HG03135 (cell line): Measurements from ENCODE around the gene PRKAG2.

ENCODE experiments used
- ATAC-seq: cut with Tn5 transposase; IDR thresholded peaks from one replicate; pipeline ENCODE4 v1.9.1; 2021; ENCODE audit warnings: mild to moderate bottlenecking, moderate library complexity; ENCODE audit not compliant: unreplicated experiment

The PRKAG2 gene

DNA sequence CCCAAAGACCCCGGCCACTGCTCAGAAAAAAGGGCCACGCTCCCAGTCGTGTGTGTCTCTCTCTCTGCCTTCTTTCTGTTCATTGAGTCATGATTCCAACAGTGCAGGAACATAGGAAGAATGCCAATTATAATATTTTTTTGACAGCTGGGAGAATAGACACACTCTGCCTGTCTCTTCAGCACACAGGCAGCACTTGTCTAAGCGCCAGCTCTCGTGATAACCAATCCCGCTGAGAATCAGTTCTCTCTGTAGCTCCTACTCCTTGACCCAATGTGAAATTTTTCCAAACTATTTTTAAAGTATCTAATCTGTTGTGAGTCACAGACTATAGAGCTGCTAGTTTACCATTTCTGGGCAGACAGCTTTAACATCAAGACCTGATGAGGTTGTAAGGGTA lies 211.5 kb downstream of the PRKAG2 start:
- ATAC-seq: no peak

DNA sequence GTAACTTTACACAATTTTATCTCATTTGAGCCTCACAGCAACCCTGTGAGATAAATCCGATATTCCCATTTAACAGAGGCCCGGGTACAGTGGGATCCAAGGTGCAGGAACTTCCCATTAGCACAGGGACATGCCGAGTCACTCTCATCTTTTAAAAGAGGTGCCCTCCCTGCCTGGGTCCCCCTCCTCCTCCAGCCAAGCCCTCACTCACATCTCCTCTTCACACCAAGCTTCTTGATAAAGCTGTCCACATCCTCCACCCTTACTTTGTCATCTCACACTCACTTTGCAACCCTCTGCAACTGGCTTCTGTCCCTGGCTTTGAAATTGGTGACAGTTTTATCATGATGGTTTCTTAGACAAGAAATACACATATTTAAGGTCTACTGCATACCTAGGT lies 212.6 kb downstream of the PRKAG2 start:
- ATAC-seq: no peak

DNA sequence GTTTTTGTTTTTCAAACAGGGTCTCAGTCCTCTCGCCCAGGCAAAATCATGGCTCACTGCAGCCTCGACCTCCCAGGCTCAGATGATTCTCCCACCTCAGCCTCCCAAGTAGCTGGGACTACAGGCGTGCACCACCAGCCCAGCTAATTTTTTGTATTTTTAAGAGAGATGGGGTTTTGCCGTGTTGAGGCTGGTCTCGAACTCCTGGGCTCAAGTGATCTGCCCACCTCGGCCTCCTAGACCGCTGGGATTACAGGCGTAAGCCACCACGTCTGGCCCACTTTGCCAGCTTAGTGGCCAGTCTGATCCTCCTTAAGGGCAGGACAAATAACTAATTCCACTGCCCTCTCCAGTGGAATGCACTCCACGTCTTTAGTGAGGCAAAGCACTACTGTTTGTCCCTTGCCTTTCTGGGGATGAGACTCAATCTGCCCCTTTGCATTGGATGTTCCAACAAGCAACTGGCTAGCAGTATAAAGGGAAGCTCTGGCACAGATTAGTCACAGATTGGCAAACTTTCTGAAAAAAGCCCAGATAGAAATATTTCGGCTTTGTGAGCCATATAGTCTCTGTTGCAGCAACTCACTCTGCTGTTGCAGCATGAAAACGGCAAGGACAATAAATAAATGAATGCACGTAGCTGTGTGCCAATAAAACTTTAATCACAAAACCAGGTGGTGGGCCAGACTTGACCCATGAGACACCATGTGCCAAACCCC lies 213.4 kb downstream of the PRKAG2 start:
- ATAC-seq: no peak

- no peak for ATAC-seq
Measured at GRCh38 chr7:151662251-151662826, 214.6 kb downstream of the PRKAG2 start.

DNA sequence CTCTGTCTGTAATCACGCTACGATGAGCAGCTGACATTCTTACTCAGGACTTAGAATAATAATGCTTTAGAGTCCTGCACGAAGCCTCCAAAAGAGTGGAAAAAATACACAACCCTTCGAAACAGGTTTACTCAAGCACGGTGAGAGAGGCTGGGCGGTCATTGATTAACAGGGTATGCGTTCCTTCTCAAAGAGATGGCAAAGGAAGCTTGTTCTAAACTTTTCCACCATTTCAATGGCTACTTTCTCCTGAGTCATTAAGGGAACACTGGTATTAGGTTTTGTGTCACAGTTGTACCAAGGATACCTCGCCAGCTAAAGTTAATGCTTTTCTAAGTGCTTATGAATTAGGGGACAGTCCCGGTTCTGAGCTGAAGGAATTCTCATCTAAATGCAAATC lies 215.3 kb downstream of the PRKAG2 start:
- ATAC-seq: no peak

- no peak for ATAC-seq
Measured at GRCh38 chr7:151660141-151660540, 216.8 kb downstream of the PRKAG2 start.

GRCh38 chr7:151659219-151659618 lies 217.7 kb downstream of the PRKAG2 start:
- ATAC-seq: no peak

DNA sequence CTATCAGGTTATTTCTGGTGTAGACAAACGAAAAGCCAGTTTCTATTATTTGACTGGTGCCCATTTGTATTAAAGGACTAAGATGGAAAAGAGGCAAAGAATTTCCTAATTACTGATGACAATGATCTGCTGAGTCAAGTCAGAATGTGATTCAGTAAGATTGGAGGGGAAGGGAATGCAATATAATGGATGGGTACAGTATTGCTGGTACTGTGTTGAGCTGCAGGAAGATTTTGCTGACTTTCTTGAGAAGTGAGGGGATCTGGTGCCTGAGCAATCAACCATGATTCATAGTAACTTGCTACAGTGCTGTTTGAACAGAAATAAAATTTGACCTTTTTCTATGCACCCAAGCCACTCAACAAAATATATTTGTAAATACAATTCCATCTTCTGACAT lies 218.1 kb downstream of the PRKAG2 start:
- ATAC-seq: no peak

- ATAC-seq: no peak
Measured at GRCh38 chr7:151657173-151657572, 219.7 kb downstream of the PRKAG2 start.

DNA sequence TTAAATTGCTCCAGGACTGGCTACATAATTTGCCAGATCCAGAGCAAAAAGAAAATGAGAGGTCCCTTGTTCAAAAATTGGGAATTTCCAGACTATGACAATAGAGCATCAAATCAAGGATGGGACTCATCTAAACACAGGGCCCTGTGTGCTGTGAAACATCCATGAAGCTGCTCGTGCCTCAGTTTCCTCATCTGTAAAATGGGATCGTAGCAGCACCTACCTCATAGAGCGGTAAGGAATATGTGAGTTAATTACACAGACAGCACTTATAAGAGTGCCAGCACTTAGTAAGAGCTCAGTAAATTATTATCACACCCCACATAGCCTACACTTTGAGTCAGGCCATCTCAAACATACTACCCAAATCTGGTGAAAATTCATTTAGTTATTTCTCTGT lies 221.4 kb downstream of the PRKAG2 start:
- ATAC-seq: no peak

DNA sequence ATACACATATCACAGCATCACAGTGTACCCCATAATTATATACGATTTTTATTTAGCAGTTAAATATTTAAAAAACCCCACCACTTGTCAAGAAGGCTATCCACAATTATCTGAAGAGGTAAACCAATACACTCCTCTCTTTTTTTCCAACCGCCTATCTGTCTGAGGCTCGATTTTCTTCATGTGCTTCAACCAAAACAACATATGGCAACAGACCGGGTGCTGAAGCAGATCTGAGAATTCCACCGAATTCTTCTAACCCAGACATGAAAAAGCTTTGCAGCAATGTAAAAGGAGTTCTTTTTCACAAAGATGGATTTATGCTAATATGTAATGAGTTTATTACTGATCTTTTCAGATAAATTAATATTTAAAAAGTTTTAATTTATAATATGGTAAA lies 224.8 kb downstream of the PRKAG2 start:
- no peak for ATAC-seq

DNA sequence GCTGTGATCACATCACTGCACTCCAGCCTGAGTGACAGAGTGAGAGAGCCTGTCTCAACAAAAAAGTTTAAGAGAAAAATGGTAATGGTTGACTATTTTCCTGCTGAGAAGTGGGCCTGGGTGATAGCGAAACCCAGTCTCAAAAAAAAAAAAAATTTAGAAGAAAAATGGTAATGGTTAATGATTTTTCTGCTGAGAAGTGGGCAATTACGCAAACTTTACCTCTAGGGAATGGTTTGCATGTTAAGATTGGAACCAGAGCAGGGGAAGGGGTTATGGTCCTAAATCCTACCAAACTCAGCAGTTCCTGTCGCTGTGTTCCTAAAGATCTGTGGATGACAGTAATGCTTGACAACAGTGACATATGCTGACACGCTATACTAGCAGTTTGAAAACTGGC lies 226.8 kb downstream of the PRKAG2 start:
- no peak for ATAC-seq

DNA sequence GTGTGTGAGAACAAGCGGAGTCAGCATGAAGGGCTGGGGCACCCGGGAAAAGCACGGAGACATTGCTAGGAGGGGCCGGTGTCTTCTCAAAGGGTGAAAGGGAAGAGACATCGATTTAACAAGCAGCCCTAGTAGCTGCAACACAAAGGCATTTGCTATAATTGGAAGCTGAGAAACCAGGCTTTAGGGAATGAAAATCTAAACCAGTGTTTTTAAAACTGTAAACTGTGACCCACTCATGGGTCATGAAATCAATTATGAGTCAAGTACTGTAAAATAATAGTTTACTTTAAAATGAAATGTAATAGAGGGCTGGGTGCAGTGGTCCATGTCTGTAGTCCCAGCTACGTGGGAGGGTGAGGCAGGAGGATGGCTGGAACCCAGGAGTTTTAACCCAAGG lies 228.5 kb downstream of the PRKAG2 start:
- ATAC-seq: no peak

GRCh38 chr7:151647874-151648273 lies 229.0 kb downstream of the PRKAG2 start:
- no peak for ATAC-seq

- ATAC-seq: no peak
Measured at GRCh38 chr7:151647006-151647405, 229.9 kb downstream of the PRKAG2 start.

- ATAC-seq: no peak
Measured at GRCh38 chr7:151645311-151645710, 231.6 kb downstream of the PRKAG2 start.

GRCh38 chr7:151644554-151644953 lies 232.4 kb downstream of the PRKAG2 start:
- ATAC-seq: no peak

GRCh38 chr7:151642746-151643145 lies 234.2 kb downstream of the PRKAG2 start:
- ATAC-seq: no peak

GRCh38 chr7:151641587-151641986 lies 235.3 kb downstream of the PRKAG2 start:
- ATAC-seq: no peak

DNA sequence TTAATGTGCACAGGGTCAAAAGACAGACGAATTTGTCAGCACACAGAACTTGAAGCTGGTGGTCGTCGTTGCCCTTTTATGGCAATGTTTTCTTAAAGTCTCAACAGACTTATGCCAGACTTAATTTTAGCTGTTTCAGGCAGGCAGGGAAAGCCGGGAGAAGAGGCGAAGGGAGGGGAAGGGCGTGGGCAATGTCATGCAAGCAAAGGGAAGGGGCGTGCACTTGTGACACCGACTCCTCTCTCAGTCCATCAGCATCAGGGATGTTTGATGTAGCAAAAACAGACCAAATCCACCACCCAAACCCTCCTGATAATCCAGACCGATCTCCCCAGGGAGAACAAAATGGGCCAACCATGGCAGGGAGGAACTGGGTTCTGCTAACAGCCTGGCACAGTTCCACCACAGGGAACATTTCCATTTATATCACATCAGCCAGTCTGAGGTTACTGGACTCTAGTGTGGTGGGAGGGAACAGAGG lies 239.1 kb downstream of the PRKAG2 start:
- ATAC-seq: no peak

DNA sequence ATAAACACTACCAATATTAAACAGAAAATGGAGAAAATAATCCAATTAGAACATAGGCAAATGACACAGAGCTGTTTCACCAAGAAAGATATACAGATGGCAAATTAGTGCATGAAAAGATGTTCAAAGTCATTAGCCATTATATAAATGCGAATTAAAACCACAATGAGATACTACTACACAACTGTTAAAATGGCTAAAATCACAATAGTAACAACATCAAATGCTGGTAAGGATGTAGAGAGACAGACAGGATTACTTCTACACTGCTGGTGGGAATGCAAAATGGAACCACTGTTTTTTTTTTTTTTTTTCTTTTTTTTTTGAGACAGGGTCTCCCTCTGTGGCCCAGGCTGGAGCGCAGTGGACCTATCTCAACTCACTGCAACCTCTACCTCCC lies 242.3 kb downstream of the PRKAG2 start:
- no peak for ATAC-seq

DNA sequence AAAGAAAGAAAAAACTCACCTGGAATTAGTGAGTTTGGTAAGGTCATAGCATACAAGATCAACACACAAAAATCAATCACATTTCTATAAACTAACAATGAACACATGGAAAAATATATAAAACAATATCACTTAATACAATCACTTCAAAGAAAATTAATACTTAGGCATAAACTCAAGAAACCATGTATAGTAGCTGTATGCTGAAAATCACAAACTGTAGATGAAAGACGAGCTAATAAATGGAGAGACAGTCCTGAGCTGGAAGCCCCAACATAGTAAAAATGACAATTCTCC lies 243.5 kb downstream of the PRKAG2 start:
- no peak for ATAC-seq
